Measurements from ENCODE around the gene DCST2.

DCST2 gene

DNA sequence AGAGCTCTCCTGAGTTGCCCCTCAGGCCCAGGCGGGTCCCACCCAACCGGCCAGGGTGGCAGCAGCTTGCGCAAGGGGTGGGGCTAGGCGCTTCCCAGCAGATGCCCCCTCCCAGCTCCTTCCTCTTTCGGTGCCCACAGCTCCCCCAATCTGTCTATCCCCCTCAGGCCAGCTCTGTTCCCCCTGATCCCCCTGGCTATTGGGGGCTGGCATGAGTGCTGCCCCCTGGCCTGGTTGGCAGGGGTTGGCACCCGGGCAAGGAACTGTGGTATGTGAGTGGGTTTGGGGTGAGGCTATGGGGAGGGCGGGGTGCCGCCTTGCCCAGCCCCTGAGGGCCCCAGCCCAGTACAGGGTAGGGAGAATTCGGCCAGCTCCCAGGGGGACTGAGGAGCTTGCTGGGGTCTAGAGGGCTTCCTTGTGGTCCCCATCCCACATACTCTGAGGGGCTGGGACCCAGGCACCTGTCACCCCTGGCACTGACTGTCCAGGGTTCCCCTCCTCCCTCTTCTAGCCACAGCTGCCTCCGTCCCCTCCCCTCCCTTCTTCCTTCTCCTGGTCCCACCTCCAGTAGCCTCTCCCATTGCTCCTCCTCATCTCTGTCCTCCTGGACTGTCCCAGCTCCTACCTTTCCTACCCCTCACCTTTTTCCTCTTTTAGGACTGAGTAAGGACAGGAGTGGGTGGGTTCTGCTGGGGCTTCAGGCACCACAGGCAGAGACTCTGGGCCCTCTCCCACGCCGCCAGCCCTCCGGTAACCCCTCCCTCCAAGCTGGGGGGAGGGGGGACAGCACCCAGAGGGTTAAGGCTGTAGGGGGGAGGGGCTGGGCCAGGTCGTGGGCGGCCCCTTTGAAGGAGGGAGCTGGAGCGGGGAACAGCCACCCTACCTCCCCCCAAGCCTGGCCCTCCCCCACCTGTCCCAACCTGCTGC, 25.3 kb downstream of the DCST2 start:
- no peak for DNase-seq

DNA sequence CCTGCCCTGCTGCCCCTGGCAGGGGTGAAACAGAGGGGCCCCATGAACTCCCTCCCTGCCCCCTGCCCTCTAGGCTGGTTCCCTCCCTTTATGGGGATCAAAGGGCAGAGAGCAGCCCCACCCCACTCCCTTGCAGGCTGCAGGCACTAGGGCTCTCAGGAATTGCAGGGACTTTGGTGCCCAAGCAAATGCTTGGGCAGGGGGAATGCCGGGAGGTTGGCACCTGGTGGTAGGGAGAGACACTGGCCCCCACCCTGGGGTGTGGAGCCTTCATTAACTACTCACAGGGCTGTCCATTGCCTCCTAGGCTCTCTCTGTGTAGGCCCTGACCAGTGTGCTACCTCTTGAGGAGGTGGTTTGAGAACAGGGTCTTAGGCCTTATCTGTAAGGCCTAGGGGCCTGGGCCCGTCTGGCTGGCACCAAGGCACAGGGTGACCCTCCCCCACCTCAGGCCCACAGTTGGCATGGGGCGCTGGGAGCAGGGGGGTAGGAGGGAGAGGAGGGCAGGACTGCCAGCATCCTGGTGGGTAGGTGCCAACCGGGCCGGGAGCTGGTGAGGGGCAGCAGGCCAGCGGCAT, 26.2 kb downstream of the DCST2 start:
- no peak for DNase-seq

DNA sequence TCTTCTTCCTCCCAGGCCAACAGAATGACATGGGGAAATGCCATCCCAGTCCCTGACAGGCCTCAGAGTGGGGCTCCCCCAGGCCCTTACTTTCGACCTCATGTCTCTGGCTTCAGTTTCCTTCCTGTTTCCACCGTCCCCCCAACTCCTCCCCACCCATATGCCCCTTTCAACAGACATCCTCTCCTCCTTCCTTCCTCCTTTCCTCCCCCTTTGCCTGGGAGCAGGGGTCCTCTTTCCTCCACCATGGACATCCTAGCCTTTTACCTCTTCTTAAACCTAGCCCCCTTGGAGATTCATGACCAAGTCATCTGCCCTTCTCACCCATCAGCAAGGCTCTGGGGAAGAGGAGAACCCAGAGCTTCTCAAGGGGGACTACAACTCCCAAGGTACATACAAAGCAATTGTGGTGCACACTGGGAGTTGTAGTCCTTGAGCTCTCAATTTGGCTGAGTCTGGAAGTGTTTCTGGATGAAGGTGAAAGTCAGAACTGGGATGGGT, 26.9 kb downstream of the DCST2 start:
- DNase-seq, result no peak

DNA sequence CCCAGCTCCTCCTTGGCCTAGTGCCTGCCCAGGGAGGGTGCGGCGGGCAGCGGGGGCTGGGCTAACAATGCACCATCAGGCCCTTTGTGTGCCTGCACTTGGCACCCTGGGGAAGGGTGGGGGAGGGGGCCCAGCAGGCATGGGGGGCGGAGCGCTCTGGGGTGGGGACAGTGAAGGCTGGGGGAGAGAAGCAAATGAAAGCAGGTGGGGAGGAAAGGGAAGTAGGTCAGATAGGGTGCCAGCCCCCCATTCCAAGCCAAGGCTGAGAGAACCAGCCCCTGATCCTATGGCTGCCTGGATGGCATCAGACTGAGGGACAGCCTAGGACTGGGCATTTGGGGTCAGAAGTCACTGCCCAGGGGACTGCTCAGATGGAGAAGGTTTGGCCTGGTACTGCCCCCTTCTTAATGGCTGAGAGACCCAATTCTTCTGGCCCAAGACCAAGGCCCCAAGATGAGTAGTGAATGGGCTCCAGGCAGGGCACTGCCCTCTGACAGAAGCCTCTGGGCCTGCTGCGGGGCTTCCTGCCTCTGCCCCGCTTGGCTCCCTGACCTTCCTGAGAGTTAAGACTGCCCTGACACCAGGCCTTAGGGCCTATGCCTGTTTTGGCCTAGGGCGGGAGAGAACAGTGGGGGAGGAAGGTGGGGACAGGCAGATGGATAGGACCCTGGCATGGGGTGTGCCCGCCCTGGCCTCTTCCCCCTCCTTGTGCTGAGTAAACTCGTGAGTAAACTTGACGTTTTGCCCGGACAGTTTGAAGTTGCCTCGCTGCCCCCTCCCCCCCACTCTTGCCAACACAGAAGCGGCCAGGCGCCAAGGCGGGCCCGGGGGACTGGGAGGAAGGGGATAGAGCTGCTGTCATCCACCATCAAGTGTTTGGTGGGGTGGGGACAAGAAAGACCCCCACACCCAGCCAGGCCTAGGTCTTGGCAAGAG, 28.2 kb downstream of the DCST2 start:
- no peak for DNase-seq

DNA sequence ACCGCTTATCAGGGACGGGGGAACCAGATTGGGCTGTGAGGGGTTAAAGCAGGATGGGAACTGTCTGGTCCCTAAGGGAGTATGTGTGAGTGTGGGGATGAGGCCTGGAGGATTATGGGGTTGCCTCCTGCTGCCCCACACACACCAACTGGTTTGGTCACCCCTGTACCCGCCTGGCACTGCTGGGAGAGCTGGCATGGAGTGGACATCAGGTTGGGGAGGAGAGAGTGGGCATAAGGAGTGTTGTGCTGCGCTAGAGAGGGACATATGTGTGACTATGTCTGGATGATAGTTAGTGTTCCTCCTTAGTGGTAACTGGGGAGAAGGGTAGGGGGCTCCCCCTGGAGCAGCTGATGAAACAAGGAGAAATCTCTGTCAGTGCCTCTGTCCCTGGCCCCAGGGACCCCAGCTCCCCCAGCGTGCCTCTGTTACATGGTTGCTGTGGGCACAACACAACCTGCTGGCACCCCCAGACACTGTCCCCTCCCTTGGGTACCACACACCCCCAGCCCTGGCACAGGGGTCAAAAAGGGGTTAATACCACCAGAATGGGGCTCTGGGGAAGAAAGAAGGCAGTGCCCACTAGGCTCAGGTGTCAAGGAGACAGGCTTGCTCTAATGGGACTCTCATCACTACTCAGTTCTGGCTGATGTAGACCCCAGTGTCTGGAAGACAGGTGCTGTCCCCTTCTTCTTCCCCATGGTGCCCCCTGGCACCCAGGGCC, 29.1 kb downstream of the DCST2 start:
- no peak for DNase-seq

DNA sequence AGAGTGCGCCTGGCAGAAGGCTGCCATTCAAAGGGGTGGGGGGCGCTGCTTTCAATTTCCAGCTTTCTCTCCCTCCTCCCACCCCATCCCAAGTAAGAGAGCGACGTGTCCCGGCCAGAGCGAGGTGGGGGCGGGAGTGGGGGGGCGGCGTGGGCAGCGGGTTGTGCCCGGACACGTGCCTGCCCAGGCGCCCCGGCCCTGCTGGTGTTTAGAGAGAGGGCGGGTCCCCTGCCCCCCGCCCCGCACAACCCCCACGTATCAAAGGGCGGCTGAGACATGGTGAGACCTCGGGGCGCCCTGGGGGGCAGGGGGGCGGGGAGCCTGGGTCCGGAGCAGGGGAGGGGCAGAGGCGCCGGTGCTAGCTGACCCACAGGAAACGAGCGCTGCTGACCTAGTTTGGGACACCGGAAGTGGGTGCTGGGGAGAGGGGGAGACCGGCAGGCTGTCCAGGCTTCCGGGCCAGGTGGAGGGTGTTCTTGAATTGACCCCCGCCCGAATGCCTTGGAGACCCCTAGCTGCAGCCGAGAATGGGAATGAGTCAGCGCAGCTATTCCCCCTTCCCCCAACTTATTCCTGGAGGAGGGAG, 29.7 kb downstream of the DCST2 start:
- no peak for DNase-seq

DNA sequence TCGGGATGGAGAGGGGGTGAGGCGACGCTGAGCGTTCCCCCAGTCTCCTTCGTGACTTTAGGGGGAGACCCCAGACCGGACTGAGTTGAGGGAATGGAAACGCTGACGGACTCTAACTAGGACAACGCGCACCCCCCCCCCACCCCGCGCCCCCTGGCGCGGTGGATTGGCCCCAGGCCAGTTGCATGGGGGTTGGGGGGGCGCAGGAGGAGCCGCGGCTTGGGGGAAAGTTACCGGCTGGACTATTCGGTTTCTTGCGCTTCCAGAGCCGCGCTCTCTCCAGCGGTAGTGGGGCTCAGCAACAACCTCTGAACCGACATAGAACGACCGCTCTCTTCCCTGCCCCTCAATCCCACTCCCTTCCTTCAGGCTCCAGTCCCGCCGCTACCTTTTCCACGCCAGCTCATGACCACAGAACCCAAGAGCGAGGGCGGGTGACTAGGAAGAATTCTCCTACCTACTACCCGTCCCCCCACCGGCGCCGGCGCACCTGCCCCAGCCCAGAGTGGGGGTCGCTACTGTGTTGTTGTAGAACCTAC, 30.3 kb downstream of the DCST2 start:
- DNase-seq, result no peak

DNA sequence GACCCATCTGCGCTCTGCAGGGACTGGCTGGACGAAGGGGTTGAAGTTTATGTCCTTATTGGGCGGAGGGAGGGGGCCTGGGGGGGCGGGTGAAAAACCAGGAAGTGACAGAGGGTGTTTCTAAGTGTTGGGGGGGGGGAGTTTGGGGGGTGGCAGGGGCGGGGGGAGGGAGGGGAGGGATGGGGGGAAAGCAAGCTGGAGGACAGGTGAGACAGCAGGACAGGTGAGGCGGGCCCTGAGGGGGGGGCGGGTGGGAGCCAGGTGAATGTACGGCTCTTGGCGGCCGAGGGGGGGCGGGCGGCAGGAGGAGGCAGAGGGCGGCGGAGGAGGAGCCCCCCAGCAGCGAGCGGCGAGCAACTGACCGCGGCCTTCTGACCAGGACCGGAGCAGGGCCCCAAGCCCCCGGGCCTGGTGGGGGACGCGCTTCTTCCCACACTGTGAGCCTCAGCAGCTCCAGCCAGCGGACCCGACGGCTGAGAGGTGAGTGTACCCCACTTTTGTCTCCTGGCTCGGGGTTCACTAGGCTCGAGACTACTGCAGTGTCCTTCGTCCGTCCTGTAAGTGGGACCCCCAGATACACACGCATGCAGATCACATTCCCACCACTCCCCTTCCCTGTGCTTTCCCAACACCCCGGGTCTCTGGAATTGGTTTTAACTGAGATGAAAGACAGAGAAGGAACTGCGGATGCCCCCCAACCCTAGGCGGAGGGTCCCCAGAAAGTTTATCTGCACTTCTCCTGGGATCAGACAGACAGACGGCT, 30.9 kb downstream of the DCST2 start, which contains the start of gene ZBTB7B:
ZBTB7B (plus strand) TSS at position 339 of the 763 bp plus-strand sequence. CDS start 11,859 bp downstream, outside the sequence.
- DNase-seq, result no peak

DNA sequence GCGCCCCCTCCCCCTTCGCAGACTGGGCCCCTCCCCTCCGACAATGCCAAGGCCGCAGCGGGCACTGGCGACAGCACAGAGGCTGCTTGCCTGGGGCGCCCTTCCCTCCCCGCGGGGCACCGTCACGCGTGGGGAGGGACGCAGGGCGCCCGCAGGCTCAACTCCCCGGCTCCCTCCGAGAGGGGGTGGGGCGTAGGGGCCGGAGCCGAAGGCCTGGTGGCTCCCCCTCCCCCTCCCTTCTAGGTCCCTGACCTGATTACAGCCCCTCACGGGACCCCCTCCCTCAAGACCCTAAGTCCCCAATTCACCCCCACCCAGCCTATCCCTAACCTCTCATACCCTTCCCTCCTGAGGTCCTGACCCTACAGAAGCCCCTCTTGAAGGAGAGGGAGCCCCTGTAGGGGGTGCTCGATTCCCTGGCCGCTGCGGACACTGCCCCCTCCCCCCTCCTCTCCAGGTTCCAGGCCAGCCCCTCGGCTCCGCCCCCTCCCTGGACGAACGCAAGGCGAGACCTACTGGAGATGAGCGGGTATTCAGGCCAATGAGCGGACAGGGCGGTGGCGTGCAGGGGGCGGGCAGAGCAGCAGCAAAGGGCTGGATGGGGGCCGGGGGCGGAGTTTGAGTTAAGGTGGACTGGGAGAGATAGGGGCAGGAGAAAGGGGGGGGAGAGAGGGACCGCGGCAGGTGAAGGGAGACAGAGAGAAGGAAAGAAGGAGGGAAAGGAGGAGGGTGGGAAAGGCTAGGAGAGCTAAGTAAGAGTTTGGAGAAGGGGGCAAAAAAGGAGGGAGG, 31.7 kb downstream of the DCST2 start:
- peak; percentile 94 for DNase-seq

DNA sequence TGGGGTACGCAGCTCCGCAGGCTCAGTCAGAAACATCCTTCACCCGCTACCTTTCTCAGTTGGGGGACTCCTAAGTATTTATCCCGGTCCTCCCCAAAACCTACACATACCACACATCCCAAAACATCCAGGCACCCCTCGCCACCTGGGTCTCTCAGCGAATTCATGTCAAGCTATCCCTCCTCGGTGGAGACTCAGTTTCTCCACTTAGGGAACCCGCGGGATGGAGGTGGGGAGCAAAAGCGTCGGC, 32.2 kb downstream of the DCST2 start:
- no peak for DNase-seq

DNA sequence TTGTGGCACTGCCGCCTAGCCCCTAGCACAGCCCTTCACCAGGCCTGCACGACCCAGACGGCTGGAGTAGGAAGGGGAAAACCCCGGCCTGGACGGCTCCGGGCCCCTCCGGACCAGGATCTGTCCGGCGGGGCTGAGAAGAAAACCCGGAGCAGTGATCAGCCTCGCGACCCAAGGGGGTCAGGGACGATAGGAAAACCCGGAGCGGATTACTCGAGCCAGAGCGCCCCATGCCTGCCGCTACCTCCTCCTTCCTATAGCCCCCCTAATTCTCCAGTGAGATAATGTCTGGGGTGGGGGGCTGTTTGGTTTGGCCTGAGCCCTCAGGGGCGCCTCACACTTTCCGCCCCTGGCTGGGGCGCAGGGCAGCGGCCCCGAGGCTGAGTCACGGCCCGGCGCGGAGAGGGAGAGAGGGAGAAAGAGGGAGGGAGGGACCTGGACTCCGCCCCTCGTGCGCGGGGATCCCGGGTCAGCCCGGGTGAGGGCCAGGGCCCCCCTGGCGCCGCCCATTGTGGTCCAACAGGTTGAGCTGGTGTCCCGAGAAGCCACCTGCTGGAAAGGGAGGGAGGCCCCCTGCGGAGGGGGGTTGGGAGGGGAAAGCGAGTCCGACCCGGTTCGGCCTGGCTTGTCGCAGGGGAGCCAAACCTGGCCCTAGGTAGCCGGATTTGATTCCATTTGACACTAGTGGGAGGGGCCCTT, 32.7 kb downstream of the DCST2 start:
- peak; percentile 70 for DNase-seq

DNA sequence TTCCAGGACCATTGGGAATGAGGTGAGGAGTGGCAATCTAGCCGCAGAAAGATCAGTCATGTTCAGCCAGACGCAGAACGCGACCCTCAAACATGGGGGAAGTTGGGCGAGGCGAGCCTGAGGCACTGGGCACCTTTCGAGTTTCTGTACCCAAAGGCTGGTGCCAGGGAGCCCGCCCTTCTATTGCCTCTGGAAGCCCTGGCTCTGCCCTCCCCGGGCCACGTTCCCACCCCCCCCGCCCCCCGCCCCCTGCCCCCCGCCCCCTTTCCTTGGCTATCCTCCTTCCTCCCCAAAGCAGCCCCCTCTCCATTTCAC, 33.2 kb downstream of the DCST2 start:
- no peak for DNase-seq

DNA sequence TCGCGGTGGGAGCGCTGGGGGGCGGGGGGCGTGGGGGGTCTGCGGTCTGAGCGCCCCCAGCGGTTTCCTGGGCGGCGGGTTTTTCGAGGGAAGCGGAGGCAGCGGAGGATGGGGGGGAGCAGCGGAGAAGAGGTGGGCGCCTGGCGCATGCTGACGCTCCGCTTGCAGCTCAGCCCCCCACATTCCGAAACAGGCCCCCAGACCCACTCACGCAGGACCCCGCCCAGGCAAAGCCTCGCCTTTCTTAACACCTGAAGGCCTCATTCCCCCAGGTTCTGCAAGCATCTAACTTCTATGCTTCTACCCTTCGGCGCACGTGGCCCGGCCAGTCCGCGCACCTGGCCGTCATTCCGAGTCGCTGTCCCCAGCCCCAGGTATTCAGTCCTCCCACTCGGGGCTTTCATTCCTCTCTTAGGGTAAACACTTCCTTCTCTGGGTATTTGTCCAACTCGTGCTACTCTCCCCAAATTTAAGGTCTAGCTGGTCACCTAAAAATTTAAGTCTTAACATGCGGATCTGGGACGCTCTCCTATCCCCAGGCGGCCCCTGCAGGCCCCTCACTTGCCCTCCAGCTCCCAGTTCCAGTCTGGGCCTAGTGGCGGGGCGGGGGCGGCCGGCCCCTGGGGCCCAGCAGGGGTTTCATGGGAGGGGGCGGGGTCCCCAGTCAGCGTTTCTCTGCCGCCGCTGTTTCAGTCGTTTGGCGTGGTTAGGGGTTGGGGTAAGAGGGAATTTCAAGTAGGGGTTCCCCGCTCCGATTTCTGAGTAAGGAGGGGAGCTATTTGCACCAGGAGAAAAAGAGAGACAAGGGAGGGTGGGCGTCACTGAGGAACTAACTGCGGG, 33.8 kb downstream of the DCST2 start:
- no peak for DNase-seq

DNA sequence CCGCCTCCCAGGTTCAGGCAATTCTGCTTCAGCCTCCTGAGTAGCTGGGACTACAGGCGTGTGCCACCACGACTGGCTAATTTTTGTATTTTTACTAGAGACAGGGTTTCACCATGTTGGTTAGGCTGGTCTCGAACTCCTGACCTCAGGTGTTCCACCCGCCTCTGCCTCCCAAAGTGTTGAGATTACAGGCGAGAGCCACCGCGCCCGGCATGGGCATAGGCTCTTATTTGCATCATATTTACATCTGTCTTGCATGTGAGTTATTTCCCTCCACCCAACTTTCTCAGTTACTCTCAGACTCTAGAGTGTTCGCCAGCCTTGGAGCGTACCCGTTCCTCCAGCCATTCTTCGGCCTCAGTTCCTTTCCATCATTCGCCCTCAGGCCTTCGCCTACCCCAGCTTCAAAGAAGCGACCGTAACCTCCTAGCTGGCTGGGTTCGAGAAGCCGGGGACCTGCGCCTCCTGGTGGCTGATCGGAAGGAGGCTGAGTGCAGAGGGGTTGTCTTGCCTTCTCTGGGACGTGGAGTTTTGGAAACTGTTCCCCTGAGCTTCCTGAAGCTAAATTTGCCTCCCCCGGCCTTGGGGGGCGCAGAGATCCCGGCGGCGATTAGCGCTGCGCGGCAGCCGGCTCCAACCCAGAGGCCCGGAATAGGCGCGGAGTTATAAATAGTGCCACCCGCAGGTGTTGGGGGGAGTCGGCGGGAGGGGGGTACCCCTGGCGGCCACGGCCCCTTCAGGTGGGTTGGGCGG, 34.6 kb downstream of the DCST2 start:
- DNase-seq, result no peak

DNA sequence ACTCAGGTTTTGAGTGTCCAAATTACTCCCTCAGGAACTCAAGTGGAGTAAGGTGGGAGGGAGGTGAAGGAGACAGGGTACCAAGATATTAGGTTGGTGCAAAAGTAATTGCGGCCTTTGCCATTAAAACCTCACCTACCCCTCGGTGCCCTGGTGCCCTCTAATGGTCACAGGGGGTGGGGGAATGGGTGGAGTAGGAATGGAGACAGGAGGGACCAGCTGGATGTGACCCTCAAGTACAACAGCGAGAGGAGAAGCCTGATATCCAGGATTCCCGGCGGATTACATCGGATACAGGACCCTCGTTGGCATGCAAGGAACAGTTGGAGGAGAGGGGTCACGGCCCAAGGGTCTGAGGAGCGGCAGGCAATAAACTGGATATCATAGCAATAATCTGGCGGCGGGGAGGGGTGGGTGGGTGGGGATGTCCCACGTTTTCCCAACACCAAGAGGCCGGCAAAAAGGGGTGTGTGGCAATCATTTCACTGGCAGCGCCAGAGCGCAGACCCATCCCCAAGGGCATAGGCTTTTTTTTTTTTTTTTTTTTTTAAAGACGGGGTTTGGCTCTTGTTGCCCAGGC, 35.3 kb downstream of the DCST2 start:
- no peak for DNase-seq

DNA sequence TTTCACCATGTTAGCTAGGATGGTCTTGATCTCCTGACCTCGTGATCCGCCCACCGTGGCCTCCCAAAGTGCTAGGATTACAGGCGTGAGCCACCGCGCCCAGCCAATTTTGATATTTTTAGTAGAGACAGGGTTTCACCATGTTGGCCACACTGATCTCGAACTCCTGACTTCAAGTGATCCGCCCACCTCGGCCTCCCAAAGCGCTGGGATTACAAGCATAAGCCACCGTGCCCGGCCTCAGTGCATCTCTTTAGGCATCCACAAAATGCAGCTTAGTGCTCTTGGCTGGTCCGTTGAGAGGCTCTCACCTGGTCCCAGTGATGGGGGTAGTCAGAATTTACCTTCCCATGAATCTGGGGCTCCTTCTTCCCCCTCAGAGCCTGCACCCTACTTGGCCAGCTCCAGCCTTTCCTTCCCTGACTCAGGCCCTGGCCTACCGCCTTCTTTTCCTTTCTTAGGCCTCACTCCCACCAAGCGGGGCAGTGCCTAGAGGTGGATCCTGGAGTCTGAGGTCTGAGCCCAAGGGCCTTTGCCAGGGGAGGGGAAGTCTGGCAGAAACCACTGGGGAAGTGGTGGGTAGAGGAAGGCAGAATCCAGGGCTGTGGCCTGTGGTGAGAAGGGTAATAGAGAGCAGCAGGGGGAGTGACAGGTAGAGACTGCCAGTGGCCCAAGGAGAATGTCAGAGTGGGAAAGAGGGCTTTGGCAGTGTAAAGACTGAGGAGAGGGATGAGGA, 36.4 kb downstream of the DCST2 start:
- no peak for DNase-seq

Data from GOT3 (cell line).